Measurements from ENCODE around the gene FMN2.

The FMN2 gene

GRCh38 chr1:240091614-240092300 lies at the start of gene FMN2:
Gene FMN2 (plus strand): TSS chr1:240091883. CDS start chr1:240092110, 227 bp downstream.
- no peak within 1 kb of the TSS for H3K4me3 ChIP-seq (ENCODE audit: low read depth in 1 of 2, low read length in 1 of 2)
- H3K27ac ChIP-seq = no peak within 1 kb of the TSS
- no peaks in the 10 kb centered on the region for H3K9me3 ChIP-seq
- H3K27me3 ChIP-seq = peaks cover 94% of the 10 kb centered on the region
- H3K36me3 ChIP-seq = no peaks in the 10 kb centered on the region
- H3K4me1 ChIP-seq (ENCODE audit: control insufficient read depth in 1 of 2, insufficient read depth in 1 of 2, low read depth in 1 of 2, low read length in 1 of 2) = no peaks in the 10 kb centered on the region
- TF ChIP-seq, protein P1, sequence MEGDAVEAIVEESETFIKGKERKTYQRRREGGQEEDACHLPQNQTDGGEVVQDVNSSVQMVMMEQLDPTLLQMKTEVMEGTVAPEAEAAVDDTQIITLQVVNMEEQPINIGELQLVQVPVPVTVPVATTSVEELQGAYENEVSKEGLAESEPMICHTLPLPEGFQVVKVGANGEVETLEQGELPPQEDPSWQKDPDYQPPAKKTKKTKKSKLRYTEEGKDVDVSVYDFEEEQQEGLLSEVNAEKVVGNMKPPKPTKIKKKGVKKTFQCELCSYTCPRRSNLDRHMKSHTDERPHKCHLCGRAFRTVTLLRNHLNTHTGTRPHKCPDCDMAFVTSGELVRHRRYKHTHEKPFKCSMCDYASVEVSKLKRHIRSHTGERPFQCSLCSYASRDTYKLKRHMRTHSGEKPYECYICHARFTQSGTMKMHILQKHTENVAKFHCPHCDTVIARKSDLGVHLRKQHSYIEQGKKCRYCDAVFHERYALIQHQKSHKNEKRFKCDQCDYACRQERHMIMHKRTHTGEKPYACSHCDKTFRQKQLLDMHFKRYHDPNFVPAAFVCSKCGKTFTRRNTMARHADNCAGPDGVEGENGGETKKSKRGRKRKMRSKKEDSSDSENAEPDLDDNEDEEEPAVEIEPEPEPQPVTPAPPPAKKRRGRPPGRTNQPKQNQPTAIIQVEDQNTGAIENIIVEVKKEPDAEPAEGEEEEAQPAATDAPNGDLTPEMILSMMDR (IDR thresholded peaks at IDR 0.05) = no peak

- Histone ChIP-seq H3K9me3 (no peaks in the 10 kb centered on the region), H3K4me1 (ENCODE audit: control insufficient read depth in 1 of 2, insufficient read depth in 1 of 2, low read depth in 1 of 2, low read length in 1 of 2) (no peaks in the 10 kb centered on the region), H3K36me3 (no peaks in the 10 kb centered on the region), H3K4me3 (ENCODE audit: low read depth in 1 of 2, low read length in 1 of 2) (no peak overlapping the region), H3K27me3 (no peaks in the 10 kb centered on the region), H3K27ac (no peak overlapping the region)
- TF ChIP-seq, protein P1 (IDR thresholded peaks at IDR 0.05) = no peak
Measured at GRCh38 chr1:240044620-240045019, 47.1 kb upstream of the FMN2 start.

- Histone ChIP-seq H3K27ac (no peak overlapping the region), H3K27me3 (no peaks in the 10 kb centered on the region), H3K9me3 (no peaks in the 10 kb centered on the region), H3K4me1 (ENCODE audit: control insufficient read depth in 1 of 2, insufficient read depth in 1 of 2, low read depth in 1 of 2, low read length in 1 of 2) (no peaks in the 10 kb centered on the region), H3K4me3 (ENCODE audit: low read depth in 1 of 2, low read length in 1 of 2) (no peak overlapping the region), H3K36me3 (no peaks in the 10 kb centered on the region)
- TF ChIP-seq, protein P1 (IDR thresholded peaks at IDR 0.05) = no peak
Measured at GRCh38 chr1:240046000-240046399, 45.7 kb upstream of the FMN2 start.

- H3K4me3 ChIP-seq (ENCODE audit: low read depth in 1 of 2, low read length in 1 of 2) = no peak overlapping the region
- no peaks in the 10 kb centered on the region for H3K9me3 ChIP-seq
- H3K4me1 ChIP-seq (ENCODE audit: control insufficient read depth in 1 of 2, insufficient read depth in 1 of 2, low read depth in 1 of 2, low read length in 1 of 2) = no peaks in the 10 kb centered on the region
- no peak overlapping the region for H3K27ac ChIP-seq
- TF ChIP-seq, protein P1 (IDR thresholded peaks at IDR 0.05) = no peak
- no peaks in the 10 kb centered on the region for H3K27me3 ChIP-seq
- H3K36me3 ChIP-seq = no peaks in the 10 kb centered on the region
Measured at GRCh38 chr1:240054109-240054701, 37.5 kb upstream of the FMN2 start.

DNA sequence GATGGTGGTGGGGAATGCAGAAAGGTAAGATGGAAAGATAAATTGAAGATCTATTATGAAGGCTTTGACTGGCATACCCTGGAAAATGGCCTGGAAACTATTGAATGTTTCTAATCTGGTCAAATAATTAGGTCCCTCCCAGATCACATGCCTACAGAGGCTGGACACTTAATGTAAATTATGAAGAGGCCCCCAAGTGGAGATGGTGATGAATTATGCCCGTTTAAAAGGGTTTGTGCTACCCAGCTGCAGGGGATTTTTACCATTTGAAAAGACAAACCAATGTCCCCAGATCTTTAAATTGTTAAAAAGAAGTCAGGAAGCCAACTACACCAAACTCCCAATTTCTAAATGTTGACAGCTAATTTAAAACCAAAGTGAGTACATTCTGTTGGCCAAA lies 35.7 kb upstream of the FMN2 start:
- no peak overlapping the region for H3K4me3 ChIP-seq (ENCODE audit: low read depth in 1 of 2, low read length in 1 of 2)
- no peaks in the 10 kb centered on the region for H3K9me3 ChIP-seq
- TF ChIP-seq, protein P1 (IDR thresholded peaks at IDR 0.05) = no peak

More for the DNA sequence above, 35.7 kb upstream of the FMN2 start:
- no peaks in the 10 kb centered on the region for H3K36me3 ChIP-seq
- H3K4me1 ChIP-seq (ENCODE audit: control insufficient read depth in 1 of 2, insufficient read depth in 1 of 2, low read depth in 1 of 2, low read length in 1 of 2) = no peaks in the 10 kb centered on the region
- H3K27ac ChIP-seq = no peak overlapping the region
- H3K27me3 ChIP-seq = no peaks in the 10 kb centered on the region
